DMS153 (cell line): ENCODE results near the gene VPS35.

Source experiments
- DNase-seq: peaks from one replicate; lab custom pipeline; 2025; lab: John Stamatoyannopoulos, UW

Gene VPS35

DNA sequence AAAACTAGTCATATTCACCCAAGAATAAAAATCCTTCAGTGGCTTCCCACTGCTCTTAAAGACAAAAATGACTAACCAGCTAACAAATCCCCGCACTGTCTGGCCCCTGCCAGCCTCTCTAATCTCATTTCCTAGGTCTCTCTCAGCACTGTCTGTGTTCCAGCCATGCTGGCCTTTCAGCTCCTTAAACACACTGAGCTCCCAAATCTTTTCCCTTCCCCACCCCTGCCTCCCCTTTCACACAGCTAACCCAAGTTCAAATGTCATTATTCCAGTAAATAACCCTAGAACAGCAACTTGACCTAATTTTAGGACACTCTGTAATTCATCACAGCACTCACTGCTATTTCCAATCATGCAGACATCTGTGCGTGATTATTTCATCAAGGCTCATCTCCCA lies 75.6 kb downstream of the VPS35 start:
- DNase-seq: no peak

DNA sequence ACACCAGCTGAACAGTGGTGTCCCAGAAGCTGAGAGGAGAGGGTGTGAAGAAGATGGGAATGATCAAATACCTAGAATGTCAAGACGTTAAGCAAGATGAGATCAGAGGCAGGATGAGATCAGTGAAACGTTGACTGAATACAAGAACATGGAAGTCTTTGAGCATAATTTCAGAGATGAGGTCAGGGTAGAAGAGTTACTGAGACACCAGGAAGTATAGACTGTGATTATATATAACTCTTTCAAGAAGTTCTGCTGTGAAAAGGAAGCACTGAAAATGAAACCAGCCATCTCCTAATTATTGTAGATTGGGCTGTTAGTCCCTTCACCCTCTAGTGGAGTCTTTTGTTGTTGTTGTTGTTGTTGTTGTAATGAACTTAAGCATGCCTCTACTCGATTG lies 76.9 kb downstream of the VPS35 start:
- no peak for DNase-seq

DNA sequence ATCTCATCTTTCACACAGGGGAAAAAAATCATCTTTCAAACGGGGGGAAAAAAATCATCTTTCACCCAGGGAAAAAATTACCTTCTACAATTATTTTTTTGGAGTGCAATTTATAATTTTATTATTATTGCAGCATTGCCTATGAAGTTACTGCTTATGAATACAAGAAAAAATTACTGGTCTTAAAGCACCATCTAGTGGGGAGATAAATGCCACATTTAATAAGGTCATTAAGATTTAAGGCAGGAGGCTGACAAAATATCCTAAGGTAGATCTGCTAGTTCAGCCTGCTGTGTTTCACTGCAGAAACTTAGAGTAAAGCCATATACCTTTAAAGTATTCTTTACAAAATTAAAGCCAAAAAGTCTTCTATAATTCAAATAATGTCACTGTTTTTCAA lies 81.4 kb downstream of the VPS35 start:
- no peak for DNase-seq

DNA sequence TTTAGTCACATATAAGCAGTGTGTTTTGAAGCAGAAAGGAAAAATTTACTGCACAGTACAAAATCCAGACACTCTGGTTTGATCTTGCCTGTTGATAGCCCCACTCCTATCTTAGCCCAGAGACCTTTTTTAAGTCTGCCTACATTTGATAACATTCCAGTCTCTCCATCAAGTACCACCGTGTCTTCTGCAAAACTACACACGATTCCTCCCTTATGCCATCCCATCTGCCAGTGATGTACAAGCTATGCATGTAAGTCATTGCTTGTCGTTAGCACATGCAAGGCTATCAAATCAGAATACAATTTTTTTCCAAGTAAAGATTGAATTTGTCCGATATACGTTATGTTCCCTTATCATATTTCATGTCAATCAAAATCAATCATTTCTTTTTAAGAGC lies 82.7 kb downstream of the VPS35 start:
- no peak for DNase-seq
